Measurements from ENCODE around the gene ZDHHC11.

DNA sequence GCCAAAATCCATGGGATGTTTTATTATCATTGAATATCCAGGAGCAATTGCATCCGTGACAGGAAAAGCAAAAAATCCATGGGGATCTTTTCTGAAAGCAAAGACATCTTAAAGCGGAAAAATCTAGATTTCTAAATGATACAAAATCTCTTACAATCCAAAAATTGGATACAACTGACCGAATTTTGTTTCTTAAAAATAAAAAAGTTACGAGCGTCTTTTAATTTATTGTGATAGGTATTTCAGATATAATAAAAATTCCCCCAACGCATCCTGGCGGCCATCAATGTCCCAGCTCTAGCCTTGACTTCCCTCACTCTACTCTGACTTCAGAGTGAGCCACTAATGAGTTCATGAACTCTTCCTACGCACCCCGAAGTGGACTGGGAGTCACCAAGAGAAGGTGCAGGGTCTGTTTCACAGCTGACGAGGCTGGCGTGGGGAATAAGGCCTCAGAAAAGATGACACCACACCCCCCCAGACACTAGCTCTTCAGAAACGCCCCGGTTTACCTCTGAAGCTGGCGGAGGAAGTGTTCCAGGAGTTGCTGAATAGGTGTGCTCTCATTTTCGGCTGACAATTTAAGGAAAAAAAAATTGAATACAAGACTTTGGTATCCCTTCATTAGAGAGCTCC is 38.4 kb upstream of the ZDHHC11 start:
- TF ChIP-seq, protein P1, sequence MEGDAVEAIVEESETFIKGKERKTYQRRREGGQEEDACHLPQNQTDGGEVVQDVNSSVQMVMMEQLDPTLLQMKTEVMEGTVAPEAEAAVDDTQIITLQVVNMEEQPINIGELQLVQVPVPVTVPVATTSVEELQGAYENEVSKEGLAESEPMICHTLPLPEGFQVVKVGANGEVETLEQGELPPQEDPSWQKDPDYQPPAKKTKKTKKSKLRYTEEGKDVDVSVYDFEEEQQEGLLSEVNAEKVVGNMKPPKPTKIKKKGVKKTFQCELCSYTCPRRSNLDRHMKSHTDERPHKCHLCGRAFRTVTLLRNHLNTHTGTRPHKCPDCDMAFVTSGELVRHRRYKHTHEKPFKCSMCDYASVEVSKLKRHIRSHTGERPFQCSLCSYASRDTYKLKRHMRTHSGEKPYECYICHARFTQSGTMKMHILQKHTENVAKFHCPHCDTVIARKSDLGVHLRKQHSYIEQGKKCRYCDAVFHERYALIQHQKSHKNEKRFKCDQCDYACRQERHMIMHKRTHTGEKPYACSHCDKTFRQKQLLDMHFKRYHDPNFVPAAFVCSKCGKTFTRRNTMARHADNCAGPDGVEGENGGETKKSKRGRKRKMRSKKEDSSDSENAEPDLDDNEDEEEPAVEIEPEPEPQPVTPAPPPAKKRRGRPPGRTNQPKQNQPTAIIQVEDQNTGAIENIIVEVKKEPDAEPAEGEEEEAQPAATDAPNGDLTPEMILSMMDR (IDR thresholded peaks at IDR 0.05): no peak
- TF ChIP-seq POLR2A (IDR thresholded peaks at IDR 0.05): no peak
